GM20000 (cell line): Measurements from ENCODE around the gene NUDT22.

Experiments used
- DNase-seq: peaks from one replicate; pipeline ENCODE4 v3.0.0; 2012; ENCODE audit warnings: low spot score
- TF ChIP-seq, protein P1 (sequence below): IDR thresholded peaks from 2 replicates; pipeline ENCODE4 v1.5.1; 2012; ENCODE audit warnings: mild to moderate bottlenecking, control low read depth; ENCODE audit errors: extremely low read depth, missing control alignments

NUDT22 gene

DNA sequence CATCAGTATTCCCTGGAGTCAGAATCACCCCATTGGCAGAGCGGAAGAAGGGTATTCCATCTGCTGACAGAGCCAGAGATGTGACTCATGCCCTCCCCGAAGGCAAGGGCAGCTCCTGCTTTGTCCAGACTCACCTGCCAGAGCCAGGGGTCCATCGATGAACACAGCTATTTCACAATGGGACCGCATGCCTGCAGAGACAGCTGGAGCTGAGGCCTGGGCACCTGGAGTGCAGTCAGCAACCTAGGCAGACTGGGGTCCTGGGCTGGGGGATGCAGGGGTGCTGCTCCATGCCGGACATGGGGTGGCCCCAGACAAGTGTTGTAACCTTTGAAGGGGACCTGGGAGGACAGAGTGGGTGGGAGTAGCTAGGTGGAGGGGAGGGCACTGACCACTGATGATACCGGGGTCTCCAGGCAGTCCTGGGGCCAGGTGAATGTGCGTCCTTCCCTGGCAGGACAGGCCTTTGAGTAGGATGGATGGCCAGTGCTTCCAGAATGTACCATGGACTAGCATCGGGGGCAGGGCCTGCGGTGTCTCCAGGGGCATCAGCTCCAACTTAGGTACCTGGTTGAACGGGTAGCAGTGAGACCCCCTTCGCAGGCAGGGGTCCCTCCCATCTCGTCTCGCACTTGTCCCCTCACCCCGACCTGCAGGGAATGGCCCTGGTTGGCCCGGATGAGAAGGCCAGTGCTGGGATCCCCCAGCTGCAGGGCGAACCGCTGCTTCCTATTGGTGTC lies 1.8 kb upstream of the NUDT22 start:
- DNase-seq = no peak
- TF ChIP-seq, protein P1, sequence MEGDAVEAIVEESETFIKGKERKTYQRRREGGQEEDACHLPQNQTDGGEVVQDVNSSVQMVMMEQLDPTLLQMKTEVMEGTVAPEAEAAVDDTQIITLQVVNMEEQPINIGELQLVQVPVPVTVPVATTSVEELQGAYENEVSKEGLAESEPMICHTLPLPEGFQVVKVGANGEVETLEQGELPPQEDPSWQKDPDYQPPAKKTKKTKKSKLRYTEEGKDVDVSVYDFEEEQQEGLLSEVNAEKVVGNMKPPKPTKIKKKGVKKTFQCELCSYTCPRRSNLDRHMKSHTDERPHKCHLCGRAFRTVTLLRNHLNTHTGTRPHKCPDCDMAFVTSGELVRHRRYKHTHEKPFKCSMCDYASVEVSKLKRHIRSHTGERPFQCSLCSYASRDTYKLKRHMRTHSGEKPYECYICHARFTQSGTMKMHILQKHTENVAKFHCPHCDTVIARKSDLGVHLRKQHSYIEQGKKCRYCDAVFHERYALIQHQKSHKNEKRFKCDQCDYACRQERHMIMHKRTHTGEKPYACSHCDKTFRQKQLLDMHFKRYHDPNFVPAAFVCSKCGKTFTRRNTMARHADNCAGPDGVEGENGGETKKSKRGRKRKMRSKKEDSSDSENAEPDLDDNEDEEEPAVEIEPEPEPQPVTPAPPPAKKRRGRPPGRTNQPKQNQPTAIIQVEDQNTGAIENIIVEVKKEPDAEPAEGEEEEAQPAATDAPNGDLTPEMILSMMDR = no peak

DNA sequence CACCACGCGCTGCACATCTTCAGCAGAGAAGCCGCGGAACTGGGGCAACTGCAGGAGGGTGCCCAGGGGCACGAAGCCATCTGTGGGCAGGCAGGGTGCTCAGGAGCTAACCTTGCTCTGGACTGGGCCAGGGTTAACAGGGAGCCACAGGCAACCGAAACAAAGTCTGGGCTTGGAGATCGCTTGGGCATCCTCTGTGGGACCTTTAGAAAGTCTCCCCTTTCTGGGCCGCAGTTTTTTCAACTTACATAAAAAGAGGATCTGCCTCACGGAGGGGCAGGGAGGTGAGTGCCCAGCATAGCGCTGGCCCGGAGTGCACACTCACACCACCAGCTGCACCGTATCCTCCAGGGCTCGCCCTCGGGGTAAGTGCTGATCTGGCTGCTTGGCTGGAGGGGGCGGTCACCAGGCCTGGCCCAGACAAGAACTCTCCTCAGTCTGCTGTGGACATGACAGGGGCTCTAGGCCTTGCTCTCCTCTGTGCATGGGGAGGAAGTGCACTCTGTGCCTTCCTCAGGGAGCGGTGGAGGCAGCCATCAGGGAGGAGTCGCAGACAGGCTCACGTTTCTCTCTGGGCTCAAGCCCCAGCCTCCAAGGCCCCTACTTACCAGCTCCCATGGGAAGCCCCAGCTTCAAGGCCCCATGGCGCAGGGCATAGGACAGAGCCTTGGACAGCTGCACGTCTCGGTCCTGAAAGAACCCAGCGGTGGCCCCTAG lies 1.0 kb upstream of the NUDT22 start:
- DNase-seq = no peak
- TF ChIP-seq, protein P1 = no peak

DNA sequence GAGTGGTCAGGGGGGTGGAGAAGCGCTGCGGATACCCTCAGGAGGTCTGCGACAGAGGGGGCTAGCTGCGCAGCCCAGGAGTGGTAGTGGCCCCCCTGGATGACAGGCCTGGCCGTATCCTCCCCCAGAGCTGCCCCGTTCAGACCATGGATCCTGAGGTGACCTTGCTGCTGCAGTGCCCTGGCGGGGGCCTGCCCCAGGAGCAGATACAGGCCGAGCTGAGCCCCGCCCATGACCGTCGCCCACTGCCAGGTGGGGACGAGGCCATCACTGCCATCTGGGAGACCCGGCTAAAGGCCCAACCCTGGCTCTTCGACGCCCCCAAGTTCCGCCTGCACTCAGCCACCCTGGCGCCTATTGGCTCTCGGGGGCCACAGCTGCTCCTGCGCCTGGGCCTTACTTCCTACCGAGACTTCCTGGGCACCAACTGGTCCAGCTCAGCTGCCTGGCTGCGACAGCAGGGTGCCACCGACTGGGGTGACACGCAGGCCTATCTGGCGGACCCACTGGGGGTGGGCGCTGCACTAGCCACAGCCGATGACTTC lies 505 bp downstream of the NUDT22 start:
- DNase-seq = peak; percentile 86

GRCh38 chr11:64227405-64227956 lies 1.4 kb downstream of the NUDT22 start:
- TF ChIP-seq, protein P1 = no peak

More for the DNA sequence above, 505 bp downstream of the NUDT22 start:
- TF ChIP-seq, protein P1 = no peak

GRCh38 chr11:64229090-64229743 lies 3.1 kb downstream of the NUDT22 start:
- TF ChIP-seq, protein P1 = no peak
- DNase-seq = no peak

More at GRCh38 chr11:64227405-64227956, 1.4 kb downstream of the NUDT22 start:
- DNase-seq = no peak

DNA sequence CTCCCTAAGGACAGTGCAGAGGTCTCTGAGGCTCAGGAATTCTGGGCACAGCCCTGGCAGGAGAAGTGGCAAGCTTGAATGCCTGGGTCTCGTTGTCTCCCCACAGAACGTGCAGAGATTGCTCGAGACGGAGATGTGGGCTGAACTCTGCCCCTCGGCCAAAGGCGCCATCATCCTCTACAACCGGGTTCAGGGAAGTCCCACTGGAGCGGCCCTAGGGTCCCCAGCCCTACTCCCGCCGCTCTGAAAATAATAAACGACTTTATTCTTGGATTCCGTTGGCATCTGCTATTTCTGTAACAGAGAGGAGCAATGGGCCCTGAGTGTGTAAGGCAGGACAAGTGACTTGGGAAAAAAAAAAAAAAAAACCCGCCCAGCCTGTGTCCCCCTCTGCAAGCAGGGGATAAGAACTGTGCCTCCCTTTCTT lies 3.7 kb downstream of the NUDT22 start:
- TF ChIP-seq, protein P1 = no peak
- DNase-seq = no peak
